ENCODE results near the gene ZNRF2. TPM values are rescaled to one million over a fixed set of nuclear protein-coding genes. Genes with fewer than 3 reads are reported as not detected.

ZNRF2 gene
- polyA plus RNA-seq, 1 donor (not counting 4 experiments of a cell fraction or from before 2014, with no cell fraction given) = 7.0 TPM

- H3K27me3 ChIP-seq (ENCODE audit: control insufficient read depth, extremely low read depth, insufficient read depth, low read length) = no peaks in the 10 kb centered on the region
- no peak overlapping the region for H3K4me2 ChIP-seq (ENCODE audit: control insufficient read depth, extremely low read depth, insufficient read depth, low read depth, low read length)
- no peak for DNase-seq (ENCODE audit: low read depth, low spot score)
- H3K79me2 ChIP-seq (ENCODE audit: control insufficient read depth, insufficient read depth, low read length) = peaks cover 19% of the 10 kb centered on the region
- TF ChIP-seq EZH2 (IDR thresholded peaks at IDR 0.05; ENCODE audit: low read length) (no peak), CTCF (optimal IDR thresholded peaks at IDR 0.05 in 1 of 3, IDR thresholded peaks at IDR 0.05 in 1 of 3, conservative IDR thresholded peaks at IDR 0.05 in 1 of 3; ENCODE audit: extremely low read depth in 1 of 3, insufficient read depth in 2 of 3, low read length in 3 of 3) (no peak)
- H3K4me3 ChIP-seq (ENCODE audit: control insufficient read depth in 2 of 3, extremely low read depth in 1 of 3, insufficient read depth in 2 of 3, low read depth in 1 of 3, low read length in 3 of 3) = no peak overlapping the region
- H2AFZ ChIP-seq (ENCODE audit: control insufficient read depth, low read length) = no peak overlapping the region
- H3K36me3 ChIP-seq (ENCODE audit: control insufficient read depth in 2 of 2, extremely low read depth in 1 of 2, insufficient read depth in 2 of 2, low read length in 2 of 2) = no peaks in the 10 kb centered on the region
- H3K27ac ChIP-seq (ENCODE audit: control insufficient read depth, insufficient read depth, low read length) = no peak overlapping the region
- H3K9me1 ChIP-seq (ENCODE audit: control insufficient read depth, extremely low read depth, insufficient read depth, low read length) = no peaks in the 10 kb centered on the region
- dilution Hi-C loops (cut with MboI; ENCODE audit: extremely low pct_ligation_motif_present, low sequenced_read_pairs) = no loop called here
- H3K9me3 ChIP-seq (ENCODE audit: control insufficient read depth, low read depth, low read length) = no peaks in the 10 kb centered on the region
- FAIRE-seq = no peak
- no peaks in the 10 kb centered on the region for H4K20me1 ChIP-seq (ENCODE audit: control insufficient read depth, extremely low read depth, insufficient read depth, low read length)
- peaks cover 14% of the 10 kb centered on the region for H3K4me1 ChIP-seq (ENCODE audit: control insufficient read depth, extremely low read depth, insufficient read depth, low read length)
- no peak overlapping the region for H3K9ac ChIP-seq (ENCODE audit: control insufficient read depth, extremely low read depth, insufficient read depth, low read length)
Observed at GRCh38 chr7:30353532-30353931, 69.1 kb downstream of the ZNRF2 start.

- dilution Hi-C loops (cut with MboI; ENCODE audit: extremely low pct_ligation_motif_present, low sequenced_read_pairs) = no loop called here
- TF ChIP-seq CTCF (optimal IDR thresholded peaks at IDR 0.05 in 1 of 3, IDR thresholded peaks at IDR 0.05 in 1 of 3, conservative IDR thresholded peaks at IDR 0.05 in 1 of 3; ENCODE audit: extremely low read depth in 1 of 3, insufficient read depth in 2 of 3, low read length in 3 of 3) = no peak
- TF ChIP-seq EZH2 (IDR thresholded peaks at IDR 0.05; ENCODE audit: low read length) = no peak
- no peaks in the 10 kb centered on the region for H3K27me3 ChIP-seq (ENCODE audit: control insufficient read depth, extremely low read depth, insufficient read depth, low read length)
- H3K9me3 ChIP-seq (ENCODE audit: control insufficient read depth, low read depth, low read length) = no peaks in the 10 kb centered on the region
- H3K36me3 ChIP-seq (ENCODE audit: control insufficient read depth in 2 of 2, extremely low read depth in 1 of 2, insufficient read depth in 2 of 2, low read length in 2 of 2) = no peaks in the 10 kb centered on the region
- H4K20me1 ChIP-seq (ENCODE audit: control insufficient read depth, extremely low read depth, insufficient read depth, low read length) = no peaks in the 10 kb centered on the region
- H3K9ac ChIP-seq (ENCODE audit: control insufficient read depth, extremely low read depth, insufficient read depth, low read length) = no peak overlapping the region
- no peak for FAIRE-seq
- H3K4me2 ChIP-seq (ENCODE audit: control insufficient read depth, extremely low read depth, insufficient read depth, low read depth, low read length) = no peak overlapping the region
- peaks cover 19% of the 10 kb centered on the region for H3K79me2 ChIP-seq (ENCODE audit: control insufficient read depth, insufficient read depth, low read length)
- no peak overlapping the region for H3K27ac ChIP-seq (ENCODE audit: control insufficient read depth, insufficient read depth, low read length)
- DNase-seq (ENCODE audit: low read depth, low spot score) = no peak
- H3K9me1 ChIP-seq (ENCODE audit: control insufficient read depth, extremely low read depth, insufficient read depth, low read length) = no peaks in the 10 kb centered on the region
- H3K4me1 ChIP-seq (ENCODE audit: control insufficient read depth, extremely low read depth, insufficient read depth, low read length) = peaks cover 9% of the 10 kb centered on the region
- no peak overlapping the region for H3K4me3 ChIP-seq (ENCODE audit: control insufficient read depth in 2 of 3, extremely low read depth in 1 of 3, insufficient read depth in 2 of 3, low read depth in 1 of 3, low read length in 3 of 3)
- no peak overlapping the region for H2AFZ ChIP-seq (ENCODE audit: control insufficient read depth, low read length)
Observed at GRCh38 chr7:30353932-30354607, 69.7 kb downstream of the ZNRF2 start.
